GM12873 (cell line): ENCODE data around the gene ZNF597.

Experiments used
- CTCF ChIP-seq: IDR thresholded peaks from 2 replicates; pipeline ENCODE4 v1.5.1; 2012; ENCODE audit warnings: low read depth, mild to moderate bottlenecking, moderate library complexity, low read length, control low read depth; ENCODE audit not compliant: insufficient read depth; ENCODE audit errors: missing control alignments

The ZNF597 gene

GRCh38 chr16:3465301-3465700, 22.0 kb upstream of the ZNF597 start:
- no peak for TF ChIP-seq CTCF

GRCh38 chr16:3461151-3461550, 17.8 kb upstream of the ZNF597 start:
- TF ChIP-seq CTCF = peak; percentile 40

GRCh38 chr16:3460585-3460984, 17.3 kb upstream of the ZNF597 start:
- no peak for TF ChIP-seq CTCF

- TF ChIP-seq CTCF = no peak
Measured at GRCh38 chr16:3460121-3460520, 16.8 kb upstream of the ZNF597 start.

- TF ChIP-seq CTCF = no peak
Measured at GRCh38 chr16:3459401-3460090, 16.2 kb upstream of the ZNF597 start.

GRCh38 chr16:3458852-3459361, 15.6 kb upstream of the ZNF597 start:
- TF ChIP-seq CTCF = no peak

- no peak for TF ChIP-seq CTCF
Measured at GRCh38 chr16:3458278-3458851, 15.1 kb upstream of the ZNF597 start.
